Measurements from ENCODE around the gene DNAJC22. TPM values are rescaled to one million over a fixed set of nuclear protein-coding genes. Genes with fewer than 3 reads are reported as not detected.
"Not testable (repeated sequence)": the region's sequence is repeated elsewhere in the genome, so short reads cannot be mapped to it uniquely, and the experiment has no call there.

The DNAJC22 gene
- 14.3 TPM in 2 replicates for total RNA-seq (2014; rRNA removed; shearing (Covaris generic))

DNA sequence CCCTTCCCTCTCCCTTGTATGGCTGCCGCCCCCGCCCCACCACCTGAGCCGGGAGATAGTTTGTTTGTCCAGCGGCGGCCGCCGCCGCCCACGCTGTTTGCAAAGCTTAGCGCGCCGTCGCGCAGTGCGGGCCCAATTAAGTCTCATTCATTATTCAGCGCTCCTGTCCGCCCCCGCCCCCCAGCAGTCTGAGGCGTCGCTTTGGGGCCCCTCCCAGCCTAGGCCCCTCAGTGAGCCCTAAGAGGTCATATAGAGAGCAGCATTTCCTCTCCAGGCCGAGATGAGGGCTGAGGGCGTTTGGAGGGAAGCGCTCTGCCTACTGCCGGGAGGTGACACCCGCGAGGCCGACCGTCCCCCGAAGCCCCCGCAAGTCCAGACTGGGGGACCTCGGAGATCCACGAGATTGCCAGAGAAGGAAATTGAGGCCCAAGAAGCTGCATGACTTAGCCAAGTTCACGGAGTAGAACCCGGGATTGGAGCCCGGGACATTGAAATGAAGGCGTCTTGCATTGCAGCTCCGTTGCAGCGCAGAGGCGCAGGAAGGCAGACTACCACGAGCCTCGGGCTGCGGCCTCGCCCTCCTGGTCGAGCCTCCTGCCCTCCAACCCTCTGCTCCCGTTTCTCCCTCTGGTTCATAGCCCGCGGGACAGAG lies at the start of gene DNAJC22:
Gene DNAJC22, plus strand, starts transcription at position 230 of the 652 bp plus-strand sequence. CDS start 1,985 bp downstream, outside the sequence.
- DNase-seq (ENCODE audit: low spot score): no peak

DNA sequence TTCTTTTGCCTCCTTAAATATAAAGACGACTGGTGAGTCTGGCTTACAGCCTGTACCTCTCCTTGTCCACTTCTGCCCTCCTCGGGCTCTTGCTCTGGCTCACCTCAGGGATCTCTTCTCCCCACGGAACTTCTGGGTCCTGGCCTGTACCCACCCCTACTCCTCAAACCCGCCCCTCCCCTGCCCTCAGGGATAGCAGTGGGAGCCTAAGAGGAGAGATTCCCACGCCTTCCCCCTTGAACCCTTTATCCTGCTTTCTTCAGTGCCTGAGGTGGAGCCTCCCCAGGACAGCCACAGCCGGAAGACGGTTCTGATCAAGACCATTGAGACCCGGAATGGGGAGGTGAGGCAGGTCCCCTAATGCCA lies 49.0 kb upstream of the DNAJC22 start:
- no peak for DNase-seq (ENCODE audit: low spot score)

DNA sequence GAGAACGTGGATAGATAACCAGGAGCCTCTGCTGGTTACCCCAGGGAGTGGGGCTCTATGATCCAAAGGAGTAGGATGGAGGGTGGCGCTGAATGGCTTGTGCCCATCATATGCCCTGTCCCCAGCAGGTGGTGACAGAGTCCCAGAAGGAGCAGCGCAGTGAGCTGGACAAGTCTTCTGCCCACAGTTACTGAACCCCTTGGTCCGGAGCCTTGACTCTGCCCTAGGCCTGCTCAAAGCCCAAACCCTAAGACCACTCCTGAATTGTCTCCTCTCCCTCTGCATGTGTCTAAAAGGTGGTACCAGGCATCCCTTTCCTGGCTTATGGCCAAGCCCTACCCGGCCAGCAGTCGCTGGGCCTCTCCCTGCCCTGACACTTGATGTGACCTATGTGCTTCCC lies 48.5 kb upstream of the DNAJC22 start:
- no peak for DNase-seq (ENCODE audit: low spot score)

DNA sequence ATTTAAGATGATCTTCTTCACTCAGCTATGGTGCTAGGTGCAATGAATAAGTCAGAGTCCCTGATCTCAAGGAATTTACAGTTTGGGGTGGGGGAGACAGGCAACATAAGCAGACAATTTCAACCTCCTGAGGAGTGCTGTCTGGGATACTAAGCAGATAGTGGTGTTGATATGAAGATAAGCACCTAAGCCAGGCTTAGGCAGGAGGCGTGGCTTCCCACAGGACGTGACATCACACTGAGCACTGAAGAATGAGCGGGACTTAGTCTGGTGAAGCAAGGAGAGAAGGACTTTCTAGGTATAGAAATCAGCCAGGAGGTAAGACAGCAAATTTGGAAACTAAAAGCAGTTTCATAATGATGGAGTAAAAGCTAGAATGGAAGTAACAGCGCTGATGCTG lies 44.9 kb upstream of the DNAJC22 start:
- no peak for DNase-seq (ENCODE audit: low spot score)

DNA sequence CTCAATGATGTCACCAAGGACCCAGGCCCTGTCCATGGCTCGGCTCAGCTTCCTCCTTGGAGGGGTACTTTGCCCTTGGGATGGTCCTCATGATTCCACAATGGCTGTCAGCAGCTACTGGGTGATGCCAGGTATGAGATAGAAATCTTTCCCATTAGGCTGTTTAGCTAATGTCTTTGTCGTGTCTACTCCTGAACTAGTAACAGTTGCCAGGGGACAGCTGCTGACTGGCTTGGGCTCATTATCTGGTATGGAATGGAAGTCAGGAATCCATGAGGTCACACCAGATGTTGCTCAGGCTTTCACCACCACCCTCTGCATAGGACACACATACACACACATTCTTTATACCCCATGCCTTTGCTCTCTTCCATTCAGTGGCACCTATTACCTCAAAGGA lies 42.5 kb upstream of the DNAJC22 start:
- no peak for DNase-seq (ENCODE audit: low spot score)

DNA sequence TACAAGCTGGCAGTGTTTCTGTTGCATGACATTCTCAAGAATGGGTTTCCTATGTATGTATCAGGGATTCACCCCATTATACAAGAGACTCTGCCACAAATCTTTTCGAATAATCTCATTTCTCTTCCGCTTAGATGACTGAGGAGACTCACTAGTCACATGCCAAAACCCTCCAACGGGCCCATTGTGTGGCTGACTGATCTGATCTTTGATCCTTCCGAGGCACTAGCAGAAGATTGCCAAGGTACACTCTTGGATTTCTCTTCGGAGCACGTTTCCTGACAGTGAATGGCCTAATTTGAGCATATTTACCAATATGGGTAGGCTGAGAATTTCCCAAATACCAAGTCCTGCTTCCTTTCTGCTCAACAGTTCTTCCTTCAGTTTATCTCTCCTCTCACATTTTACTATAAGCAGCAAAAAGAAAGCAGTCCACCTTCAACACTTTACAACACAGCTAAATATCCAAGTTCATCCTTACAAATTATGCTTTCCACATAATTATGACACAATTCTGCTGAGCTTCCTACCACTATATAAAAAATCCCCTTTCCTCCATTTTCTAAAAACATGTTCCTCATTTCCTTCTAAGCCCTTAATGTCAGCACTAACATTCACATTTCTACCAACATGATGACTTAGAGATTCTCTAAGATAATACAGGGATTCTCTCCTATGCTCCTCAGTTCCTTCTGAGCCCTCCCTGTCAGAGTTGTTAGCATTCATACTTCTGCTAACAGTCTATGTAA lies 40.8 kb upstream of the DNAJC22 start:
- DNase-seq (ENCODE audit: low spot score): no peak

DNA sequence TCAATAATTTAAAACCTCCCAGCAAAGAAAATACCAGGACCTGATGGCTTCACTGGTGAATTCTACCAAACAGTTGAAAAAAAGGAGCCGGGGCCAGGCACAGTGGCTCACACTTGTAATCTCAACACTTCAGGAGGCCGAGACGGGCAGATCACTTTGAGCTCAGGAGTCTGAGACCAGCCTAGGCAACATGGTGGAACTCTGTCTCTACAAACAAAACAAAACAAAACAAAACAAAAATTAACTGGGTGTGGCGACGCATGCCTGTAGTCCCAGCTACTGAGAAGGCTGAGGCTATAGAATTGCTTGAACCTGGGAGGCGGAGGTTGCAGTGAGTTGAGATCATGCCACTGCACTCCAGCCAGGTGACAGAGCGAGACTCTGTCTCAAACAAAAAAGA lies 37.3 kb upstream of the DNAJC22 start:
- no peak for DNase-seq (ENCODE audit: low spot score)

DNA sequence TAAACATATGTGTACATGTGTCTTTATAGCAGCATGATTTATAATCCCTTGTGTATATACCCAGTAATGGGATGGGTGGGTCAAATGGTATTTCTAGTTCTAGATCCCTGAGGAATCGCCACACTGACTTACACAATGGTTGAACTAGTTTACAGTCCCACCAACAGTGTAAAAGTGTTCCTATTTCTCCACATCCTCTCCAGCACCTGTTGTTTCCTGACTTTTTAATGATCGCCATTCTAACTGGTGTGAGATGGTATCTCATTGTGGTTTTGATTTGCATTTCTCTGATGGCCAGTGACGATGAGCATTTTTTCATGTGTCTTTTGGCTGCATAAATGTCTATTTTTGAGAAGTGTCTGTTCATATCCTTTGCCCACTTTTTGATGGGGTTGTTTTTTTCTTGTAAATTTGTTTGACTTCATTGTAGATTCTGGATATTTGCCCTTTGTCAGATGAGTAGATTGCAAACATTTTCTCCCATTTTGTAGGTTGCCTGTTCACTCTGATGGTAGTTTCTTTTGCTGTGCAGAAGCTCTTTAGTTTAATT lies 36.2 kb upstream of the DNAJC22 start:
- not testable (repeated sequence) for DNase-seq (ENCODE audit: low spot score)

DNA sequence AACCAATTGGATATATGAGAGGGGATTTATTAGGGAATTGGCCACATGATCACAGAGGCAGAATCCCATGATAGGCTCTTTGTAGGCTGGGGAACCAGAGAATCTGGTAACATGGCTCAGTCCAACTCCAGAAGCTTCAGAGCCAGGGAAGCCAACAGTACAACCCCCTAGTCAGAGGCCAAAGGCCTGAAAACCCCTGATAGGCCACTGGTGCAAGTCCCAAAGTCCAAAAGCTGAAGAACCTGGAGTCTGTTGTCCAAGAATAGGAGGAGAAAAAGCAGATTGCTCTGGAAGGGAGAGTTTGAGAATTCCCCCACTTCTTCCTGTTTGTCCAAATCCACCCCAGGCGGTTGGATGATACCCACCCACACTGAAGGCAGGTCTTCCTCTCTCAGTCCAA lies 31.9 kb upstream of the DNAJC22 start:
- DNase-seq (ENCODE audit: low spot score): no peak

DNA sequence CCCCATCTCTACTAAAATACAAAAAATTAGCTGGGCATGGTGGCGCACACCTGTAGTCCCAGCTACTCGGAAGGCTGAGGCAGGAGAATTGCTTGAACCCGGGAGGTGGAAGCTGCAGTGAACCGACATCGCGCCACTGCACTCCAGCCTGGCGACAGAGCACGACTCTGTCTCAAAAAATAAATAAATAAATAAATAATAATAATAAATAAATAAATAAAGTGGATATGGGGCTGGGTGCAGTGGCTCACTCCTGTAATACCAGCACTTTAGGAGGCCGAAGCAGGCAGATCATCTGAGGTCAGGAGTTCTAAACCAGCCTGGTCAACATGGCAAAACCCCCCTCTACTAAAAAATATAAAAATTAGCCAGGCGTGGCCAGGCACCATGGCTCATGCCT lies 29.6 kb upstream of the DNAJC22 start:
- not testable (repeated sequence) for DNase-seq (ENCODE audit: low spot score)

DNA sequence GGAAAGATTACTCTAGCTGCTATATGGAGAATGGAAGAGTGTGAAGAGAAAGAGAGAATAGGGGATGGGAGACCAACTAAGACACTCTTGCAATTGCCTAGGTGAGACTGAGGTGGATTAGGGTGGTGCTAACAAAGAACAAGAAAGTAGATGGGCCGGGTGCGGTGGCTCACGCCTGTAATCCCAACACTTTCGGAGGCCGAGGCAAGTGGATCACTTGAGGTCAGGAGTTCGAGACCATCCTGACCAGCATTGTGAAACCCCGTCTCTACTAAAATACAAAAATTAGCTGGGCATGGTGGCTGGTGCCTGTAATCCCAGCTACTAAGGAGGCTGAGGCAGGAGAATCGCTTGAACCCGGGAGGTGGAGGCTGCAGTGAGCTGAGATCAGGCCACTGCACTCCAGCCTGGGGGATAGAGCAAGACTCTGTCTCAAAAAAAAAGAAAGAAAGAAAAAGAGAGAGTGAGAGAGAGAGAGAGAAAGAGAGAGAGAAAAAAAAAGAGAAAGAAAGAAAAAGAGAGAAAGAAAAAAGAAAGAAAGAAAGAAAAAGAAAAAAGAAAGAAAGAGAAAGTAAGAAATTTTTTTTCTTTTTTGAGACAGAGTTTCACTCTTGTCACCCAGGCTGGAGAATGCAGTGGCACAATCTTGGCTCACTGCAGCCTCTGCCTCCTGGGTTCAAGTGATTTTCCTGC lies 26.1 kb upstream of the DNAJC22 start:
- DNase-seq (ENCODE audit: low spot score): not testable (repeated sequence)

DNA sequence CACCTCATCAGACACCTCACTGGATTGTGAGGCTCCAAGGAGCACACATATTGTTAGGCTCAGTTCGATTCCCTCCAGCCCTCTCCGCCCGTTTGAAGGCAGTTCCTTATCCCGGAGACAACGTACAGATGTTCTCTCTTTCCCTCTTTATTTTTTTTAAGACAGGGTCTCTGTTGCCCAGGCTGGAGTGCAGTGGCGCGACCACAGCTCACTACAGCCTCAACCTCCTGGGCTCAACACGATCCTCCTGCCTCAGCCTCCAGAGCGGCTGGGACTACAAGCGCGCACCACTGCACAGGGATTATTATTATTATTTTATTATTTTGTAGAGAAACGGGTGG lies 24.4 kb upstream of the DNAJC22 start:
- no peak for DNase-seq (ENCODE audit: low spot score)

DNA sequence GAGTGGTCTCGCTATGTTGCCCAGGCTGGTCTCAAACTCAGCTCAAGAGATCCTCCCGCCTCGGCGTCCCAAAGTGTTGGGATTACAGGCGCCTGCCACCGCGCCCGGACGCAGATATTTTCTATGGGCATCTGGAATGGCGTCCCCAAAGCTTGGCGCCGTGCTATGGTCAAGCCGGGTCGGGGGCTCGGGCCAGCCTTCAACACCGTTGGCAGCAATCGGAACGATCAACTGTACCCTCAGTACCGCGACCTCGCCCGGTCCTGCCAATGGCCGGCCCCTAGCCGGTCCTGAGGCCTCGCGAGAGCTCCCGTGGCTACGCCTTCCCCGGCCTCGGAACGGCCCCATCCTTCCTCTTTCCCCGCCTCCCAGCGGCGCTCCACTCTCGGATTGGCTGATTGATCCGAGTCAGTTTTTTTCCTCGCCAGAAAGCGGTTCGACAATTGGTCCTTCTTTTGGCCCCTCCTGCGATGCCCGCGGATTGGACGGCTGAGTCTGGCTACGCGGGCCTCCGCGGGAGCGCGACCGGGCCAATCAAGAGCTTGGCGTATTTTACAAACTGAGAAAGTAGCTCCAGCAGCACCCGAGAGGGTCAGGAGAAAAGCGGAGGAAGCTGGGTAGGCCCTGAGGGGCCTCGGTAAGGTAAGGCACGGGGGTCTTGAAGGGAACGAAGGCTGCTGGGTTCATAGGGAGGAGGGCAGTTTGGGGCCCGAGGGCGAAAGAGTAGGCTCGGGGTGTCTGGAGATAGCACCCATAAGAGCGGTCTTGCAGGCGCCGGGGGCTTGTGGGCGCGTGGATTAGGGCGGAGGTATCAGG lies 23.8 kb upstream of the DNAJC22 start, which contains the start of gene TROAP:
Gene TROAP, plus strand, starts transcription at position 548 of the 816 bp plus-strand sequence. CDS start 354 bp downstream, outside the sequence.
- peak; percentile 96 for DNase-seq (ENCODE audit: low spot score)

DNA sequence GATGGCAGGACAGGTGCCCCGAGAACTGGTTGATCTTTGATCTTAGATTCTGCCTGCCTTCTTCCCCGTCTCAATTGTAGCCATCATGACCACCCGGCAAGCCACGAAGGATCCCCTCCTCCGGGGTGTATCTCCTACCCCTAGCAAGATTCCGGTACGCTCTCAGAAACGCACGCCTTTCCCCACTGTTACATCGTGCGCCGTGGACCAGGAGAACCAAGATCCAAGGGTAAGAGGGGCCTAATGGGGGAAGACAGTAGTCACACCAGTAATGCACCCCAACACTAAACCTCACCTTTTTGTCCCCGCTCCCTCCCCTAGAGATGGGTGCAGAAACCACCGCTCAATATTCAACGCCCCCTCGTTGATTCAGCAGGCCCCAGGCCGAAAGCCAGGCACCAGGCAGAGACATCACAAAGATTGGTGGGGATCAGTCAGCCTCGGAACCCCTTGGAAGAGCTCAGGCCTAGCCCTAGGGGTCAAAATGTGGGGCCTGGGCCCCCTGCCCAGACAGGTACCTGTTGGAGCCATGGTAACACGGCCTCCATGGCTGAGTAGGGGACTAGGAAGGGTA lies 23.1 kb upstream of the DNAJC22 start:
- no peak for DNase-seq (ENCODE audit: low spot score)

DNA sequence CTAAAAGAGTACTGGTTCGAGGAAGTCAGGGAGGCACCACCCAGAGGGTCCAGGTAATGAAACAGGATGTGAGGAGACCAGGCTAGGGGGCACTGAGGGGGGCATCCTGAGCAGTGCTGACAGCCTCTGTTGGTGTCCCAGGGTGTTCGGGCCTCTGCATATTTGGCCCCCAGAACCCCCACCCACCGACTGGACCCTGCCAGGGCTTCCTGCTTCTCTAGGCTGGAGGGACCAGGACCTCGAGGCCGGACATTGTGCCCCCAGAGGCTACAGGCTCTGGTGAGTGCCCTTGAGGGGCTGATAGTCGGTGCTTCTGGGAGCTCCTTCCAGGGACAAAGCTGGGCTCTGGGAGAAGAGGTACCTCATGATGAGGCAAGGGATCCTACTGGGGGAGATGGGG lies 21.1 kb upstream of the DNAJC22 start:
- DNase-seq (ENCODE audit: low spot score): no peak

DNA sequence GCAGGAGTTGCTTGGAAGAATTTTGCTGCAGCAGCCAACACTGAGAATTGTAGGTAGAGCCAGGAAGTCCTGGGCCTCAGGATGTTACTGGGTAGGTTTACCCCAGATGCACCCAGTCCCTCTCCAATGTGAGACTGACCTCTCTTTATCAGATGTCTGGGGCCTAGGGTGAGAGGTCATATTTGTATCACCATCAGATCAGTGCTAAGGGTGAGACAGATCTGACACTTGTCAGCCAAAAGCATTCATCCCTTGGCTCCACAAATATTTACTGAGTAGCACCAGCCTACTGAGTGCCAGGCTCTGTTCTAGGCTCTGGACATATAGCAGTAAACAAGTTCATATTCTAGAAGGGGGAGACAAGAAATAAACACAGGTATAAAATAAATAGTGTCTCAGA lies 19.3 kb upstream of the DNAJC22 start:
- DNase-seq (ENCODE audit: low spot score): no peak

DNA sequence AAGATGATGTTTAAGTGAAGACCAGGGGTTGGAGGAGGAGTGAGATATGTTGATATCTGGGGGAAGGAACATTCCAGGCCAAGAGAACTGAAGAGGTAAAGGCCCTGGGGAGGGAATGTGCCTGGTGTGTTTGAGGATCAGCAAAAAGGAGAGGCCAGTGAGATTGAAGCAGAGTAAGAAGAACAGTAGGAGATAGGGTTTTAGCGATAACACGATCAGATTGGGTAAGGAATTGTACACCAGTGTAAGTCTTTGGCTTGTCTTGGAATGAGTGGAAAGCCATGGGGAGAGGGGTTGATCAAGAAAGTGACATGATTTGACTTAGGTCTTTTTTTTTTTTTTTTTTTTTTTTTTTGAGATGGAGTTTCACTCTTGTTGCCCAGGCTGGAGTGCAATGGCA lies 18.8 kb upstream of the DNAJC22 start:
- no peak for DNase-seq (ENCODE audit: low spot score)

DNA sequence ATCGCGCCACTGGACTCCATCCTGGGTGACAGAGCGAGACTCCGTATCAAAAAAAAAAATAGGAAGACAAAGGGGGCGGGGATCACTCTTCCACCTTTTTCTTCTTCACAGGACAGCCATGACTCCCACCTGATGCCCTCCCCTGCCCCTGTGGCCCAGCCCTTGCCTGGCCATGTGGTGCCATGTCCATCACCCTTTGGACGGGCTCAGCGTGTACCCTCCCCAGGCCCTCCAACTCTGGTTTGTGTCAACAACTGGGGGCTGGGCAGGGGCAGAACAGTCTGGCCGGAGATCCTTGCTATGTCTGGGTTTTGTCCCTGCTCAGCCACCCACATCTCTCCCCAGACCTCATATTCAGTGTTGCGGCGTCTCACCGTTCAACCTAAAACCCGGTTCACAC lies 17.9 kb upstream of the DNAJC22 start:
- no peak for DNase-seq (ENCODE audit: low spot score)

DNA sequence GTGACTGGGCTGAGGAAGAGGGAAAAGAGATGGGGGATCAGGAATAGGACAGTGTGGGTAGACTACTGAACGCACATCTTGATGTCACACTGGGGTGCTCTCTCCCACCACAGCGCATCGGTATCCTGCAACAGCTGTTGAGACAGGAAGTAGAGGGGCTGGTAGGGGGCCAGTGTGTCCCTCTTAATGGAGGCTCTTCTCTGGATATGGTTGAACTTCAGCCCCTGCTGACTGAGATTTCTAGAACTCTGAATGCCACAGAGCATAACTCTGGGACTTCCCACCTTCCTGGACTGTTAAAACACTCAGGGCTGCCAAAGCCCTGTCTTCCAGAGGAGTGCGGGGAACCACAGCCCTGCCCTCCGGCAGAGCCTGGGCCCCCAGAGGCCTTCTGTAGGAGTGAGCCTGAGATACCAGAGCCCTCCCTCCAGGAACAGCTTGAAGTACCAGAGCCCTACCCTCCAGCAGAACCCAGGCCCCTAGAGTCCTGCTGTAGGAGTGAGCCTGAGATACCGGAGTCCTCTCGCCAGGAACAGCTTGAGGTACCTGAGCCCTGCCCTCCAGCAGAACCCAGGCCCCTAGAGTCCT lies 16.6 kb upstream of the DNAJC22 start:
- no peak for DNase-seq (ENCODE audit: low spot score)

DNA sequence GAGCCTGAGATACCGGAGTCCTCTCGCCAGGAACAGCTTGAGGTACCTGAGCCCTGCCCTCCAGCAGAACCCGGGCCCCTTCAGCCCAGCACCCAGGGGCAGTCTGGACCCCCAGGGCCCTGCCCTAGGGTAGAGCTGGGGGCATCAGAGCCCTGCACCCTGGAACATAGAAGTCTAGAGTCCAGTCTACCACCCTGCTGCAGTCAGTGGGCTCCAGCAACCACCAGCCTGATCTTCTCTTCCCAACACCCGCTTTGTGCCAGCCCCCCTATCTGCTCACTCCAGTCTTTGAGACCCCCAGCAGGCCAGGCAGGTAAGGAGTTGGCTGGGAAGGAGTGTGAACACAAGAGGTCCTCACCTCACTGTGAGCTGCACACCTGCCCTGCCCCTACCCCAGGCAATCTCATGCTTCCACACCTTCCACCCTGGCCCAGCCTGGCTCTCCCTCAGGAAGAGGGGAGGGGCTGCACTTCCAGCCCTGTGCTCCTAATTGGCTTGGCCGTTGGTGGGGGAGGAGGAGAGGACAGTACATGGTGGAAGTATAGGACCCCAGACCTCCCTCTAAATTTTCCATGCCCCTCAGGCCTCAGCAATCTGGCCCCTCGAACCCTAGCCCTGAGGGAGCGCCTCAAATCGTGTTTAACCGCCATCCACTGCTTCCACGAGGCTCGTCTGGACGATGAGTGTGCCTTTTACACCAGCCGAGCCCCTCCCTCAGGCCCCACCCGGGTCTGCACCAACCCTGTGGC lies 15.9 kb upstream of the DNAJC22 start:
- no peak for DNase-seq (ENCODE audit: low spot score)
